HCT116 (cell line): ENCODE measurements around the gene RAP1A. TPM values are rescaled to one million over a fixed set of nuclear protein-coding genes. Genes with fewer than 3 reads are reported as not detected.

Source experiments
- ATAC-seq: fragments of 200-7000 bp; cut with Tn5 transposase; 2 replicates; pipeline ENCODE4 v1.9.1; 2020; ENCODE audit warnings: mild to moderate bottlenecking, moderate library complexity
- BruUV-seq: library from RNA; stranded (reverse); fragments of 400-500 nt; replicated peaks from 2 replicates; lab custom pipeline; 2021; lab: Mats Ljungman, UMichigan
- CTCF ChIA-PET: fragments of 300-600 bp; sonication (Branson Sonifier 250); formaldehyde crosslinking; loops from one replicate; lab custom pipeline; 2021; ENCODE audit warnings: antibody characterized with exemption; lab: Charles Lee
- POLR2A ChIA-PET: fragments of 300-600, 350-600 bp; sonication (Branson Sonifier 250); formaldehyde crosslinking; loops from one replicate; lab custom pipeline; 2021; ENCODE audit warnings: antibody characterized with exemption; lab: Charles Lee
- RAD21 ChIA-PET, 2 experiments: fragments of 300-600 bp; sonication (Branson Sonifier 250); formaldehyde crosslinking; loops; one replicate each; lab custom pipeline; 2023; ENCODE audit warnings: low total read pairs in 2 of 2; ENCODE audit not compliant: uncharacterized antibody in 2 of 2, unreplicated experiment in 2 of 2, low non-redundant PET in 1 of 2; lab: Charles Lee
- DNase-seq: peaks from one replicate; pipeline ENCODE4 v3.0.0-alpha.2; 2010; ENCODE audit warnings: low read depth, low spot score
- H2AFZ ChIP-seq: fragments of 200-600 bp; shearing (Covaris generic), sonication (generic); 2 replicates; pipeline ENCODE4 v1.6.1; 2017; ENCODE audit warnings: low read depth, mixed run types, mixed read lengths, antibody characterized with exemption, low read length; ENCODE audit not compliant: poor library complexity, severe bottlenecking
- H3K27ac ChIP-seq: 2 replicates; pipeline ENCODE4 v1.5.1; 2012; ENCODE audit warnings: low read depth, low read length
- H3K27me3 ChIP-seq: fragments of 200-600 bp; sonication (generic); 2 replicates; pipeline ENCODE4 v1.6.1; 2016; ENCODE audit warnings: mixed run types, low read length, mixed read lengths; ENCODE audit not compliant: insufficient read depth
- H3K36me3 ChIP-seq, 2 experiments: fragments of 200-500 bp in 1 of 2; fragments of 200-600 bp in 1 of 2; sonication (Bioruptor generic) in 1 of 2; sonication (generic) in 1 of 2; 2 replicates each; pipeline versions ENCODE4 v1.5.1 to v1.6.1; 2014 to 2016; ENCODE audit warnings: low read length in 2 of 2, inconsistent platforms in 1 of 2, mixed read lengths in 1 of 2, mixed run types in 1 of 2; ENCODE audit not compliant: insufficient read depth in 2 of 2, control insufficient read depth in 1 of 2
- H3K4me1 ChIP-seq, 2 experiments: fragments of 200-600 bp in 1 of 2; sonication (generic) in 1 of 2; 2 replicates each; pipeline versions ENCODE4 v1.5.1 to v1.6.1; 2012 to 2017; ENCODE audit warnings: low read length in 2 of 2, inconsistent platforms in 1 of 2, mild to moderate bottlenecking in 1 of 2, mixed read lengths in 1 of 2, mixed run types in 1 of 2, moderate library complexity in 1 of 2; ENCODE audit not compliant: insufficient read depth in 2 of 2, control insufficient read depth in 1 of 2
- H3K4me2 ChIP-seq: fragments of 200-600 bp; sonication (generic); 2 replicates; pipeline ENCODE4 v1.6.1; 2017; ENCODE audit warnings: mixed run types, low read length, mixed read lengths
- H3K4me3 ChIP-seq, 2 experiments: fragments of 200-600 bp in 1 of 2; sonication (generic) in 1 of 2; replicated peaks in 1 of 2; 2 replicates each; pipeline ENCODE4 v1.5.1; 2011 to 2016; ENCODE audit warnings: low read length in 2 of 2, control low read depth in 1 of 2, low read depth in 1 of 2, mild to moderate bottlenecking in 1 of 2, mixed read lengths in 1 of 2, mixed run types in 1 of 2
- H3K79me2 ChIP-seq: fragments of 200-600 bp; sonication (generic); 2 replicates; pipeline ENCODE4 v1.6.1; 2017; ENCODE audit warnings: mild to moderate bottlenecking, mixed run types, low read length, moderate library complexity, mixed read lengths; ENCODE audit not compliant: insufficient read depth
- H3K9ac ChIP-seq: fragments of 200-600 bp; sonication (generic); 2 replicates; pipeline ENCODE4 v1.6.1; 2016; ENCODE audit warnings: low read length, mixed read lengths
- H3K9me2 ChIP-seq: fragments of 200-600 bp; sonication (generic), shearing (Covaris generic); 2 replicates; pipeline ENCODE4 v1.6.1; 2017; ENCODE audit warnings: mixed run types, mild to moderate bottlenecking, moderate library complexity; ENCODE audit not compliant: insufficient read depth
- H3K9me3 ChIP-seq, 2 experiments: fragments of 200-500 bp in 1 of 2; fragments of 200-600 bp in 1 of 2; sonication (Bioruptor generic) in 1 of 2; sonication (generic) in 1 of 2; 2 replicates each; pipeline ENCODE4 v1.6.1; 2014 to 2017; ENCODE audit warnings: low read length in 2 of 2, mixed read lengths in 2 of 2, inconsistent platforms in 1 of 2, low read depth in 1 of 2, mild to moderate bottlenecking in 1 of 2, mixed run types in 1 of 2, moderate library complexity in 1 of 2; ENCODE audit not compliant: control insufficient read depth in 1 of 2, insufficient read depth in 1 of 2
- H4K20me1 ChIP-seq: fragments of 200-600 bp; sonication (generic), shearing (Covaris generic); 2 replicates; pipeline ENCODE4 v1.6.1; 2017; ENCODE audit warnings: mixed run types, mild to moderate bottlenecking, moderate library complexity; ENCODE audit not compliant: insufficient read depth
- CBX3 ChIP-seq: IDR thresholded peaks from 2 replicates; pipeline ENCODE4 v1.6.1; 2012; ENCODE audit warnings: low read depth
- CEBPB ChIP-seq: IDR thresholded peaks from 2 replicates; pipeline ENCODE4 v1.6.1; 2012; ENCODE audit warnings: low read depth
- EGR1 ChIP-seq: IDR thresholded peaks from 2 replicates; pipeline ENCODE4 v1.6.1; 2012; ENCODE audit warnings: low read depth
- ELF1 ChIP-seq: IDR thresholded peaks from 2 replicates; pipeline ENCODE4 v1.6.1; 2012; ENCODE audit warnings: low read depth, borderline replicate concordance
- EZH2 ChIP-seq: fragments of 200-600 bp; sonication (generic); IDR thresholded peaks from 2 replicates; pipeline ENCODE4 v1.6.1; 2017; ENCODE audit warnings: antibody characterized with exemption, mixed run types
- EZH2phosphoT487 ChIP-seq: fragments of 200-600 bp; IDR thresholded peaks from 2 replicates; pipeline ENCODE4 v1.6.1; 2018; ENCODE audit warnings: antibody characterized with exemption, borderline replicate concordance
- FOSL1 ChIP-seq: IDR thresholded peaks from 2 replicates; pipeline ENCODE4 v1.6.1; 2012; ENCODE audit warnings: low read depth
- JUND ChIP-seq: IDR thresholded peaks from 2 replicates; pipeline ENCODE4 v1.6.1; 2012
- POLR2A ChIP-seq: IDR thresholded peaks from 2 replicates; pipeline ENCODE4 v1.7.0; 2011; ENCODE audit warnings: borderline replicate concordance; ENCODE audit not compliant: insufficient read depth, insufficient read length; ENCODE audit errors: extremely low read depth
- POLR2AphosphoS5 ChIP-seq: IDR thresholded peaks from 2 replicates; pipeline ENCODE4 v1.6.1; 2011; ENCODE audit warnings: mild to moderate bottlenecking, low read depth, low read length, moderate library complexity
- RAD21 ChIP-seq: IDR thresholded peaks from 2 replicates; pipeline ENCODE4 v1.6.1; 2012; ENCODE audit warnings: low read depth, mild to moderate bottlenecking
- SIN3A ChIP-seq: IDR thresholded peaks from 2 replicates; pipeline ENCODE4 v1.6.1; 2012; ENCODE audit warnings: low read depth
- SP1 ChIP-seq: IDR thresholded peaks from 2 replicates; pipeline ENCODE4 v1.6.1; 2012; ENCODE audit warnings: low read depth
- SRF ChIP-seq: IDR thresholded peaks from 2 replicates; pipeline ENCODE4 v1.6.1; 2012; ENCODE audit warnings: low read depth
- TCF7L2 ChIP-seq: IDR thresholded peaks from 2 replicates; pipeline ENCODE4 v1.7.0; 2011; ENCODE audit warnings: borderline replicate concordance, inconsistent platforms; ENCODE audit not compliant: insufficient read depth, insufficient read length; ENCODE audit errors: extremely low read depth
- YY1 ChIP-seq: IDR thresholded peaks from 2 replicates; pipeline ENCODE4 v1.6.1; 2011; ENCODE audit warnings: low read length, low read depth, moderate library complexity, mild to moderate bottlenecking; ENCODE audit not compliant: insufficient replicate concordance; ENCODE audit errors: extremely low read depth
- ZBTB33 ChIP-seq: IDR thresholded peaks from 2 replicates; pipeline ENCODE4 v1.6.1; 2011; ENCODE audit warnings: mild to moderate bottlenecking, low read length, moderate library complexity; ENCODE audit not compliant: insufficient replicate concordance; ENCODE audit errors: extremely low read depth
- intact Hi-C: fragments of 100-400 bp; cut with micrococcal nuclease; formaldehyde crosslinking; loops from 2 replicates; pipeline ENCODE4 v1.10.0; 2022
- total RNA-seq: library from RNA; stranded (reverse); gene quantifications from one replicate; pipeline ENCODE4 v1.2.1, GENCODE V29; 2021; ENCODE audit not compliant: unreplicated experiment
- TF ChIP-seq, protein P1 (sequence below): IDR thresholded peaks from 2 replicates; pipeline ENCODE4 v1.6.1; 2012; ENCODE audit warnings: low read depth
- TF ChIP-seq, protein P2 (sequence below), 3 experiments: fragments of 200-600 bp in 1 of 3; sonication (generic) in 1 of 3; IDR thresholded peaks in 2 of 3; conservative IDR thresholded peaks in 1 of 3; 2 replicates each; pipeline ENCODE4 v1.5.1; 2012 to 2017; ENCODE audit warnings: low read depth in 2 of 3, low read length in 2 of 3, antibody characterized with exemption in 1 of 3, borderline replicate concordance in 1 of 3, control low read depth in 1 of 3, mild to moderate bottlenecking in 1 of 3, mixed read lengths in 1 of 3, mixed run types in 1 of 3, moderate library complexity in 1 of 3; ENCODE audit not compliant: insufficient read depth in 1 of 3

RAP1A gene
- total RNA-seq, 1 experiment from 2014 or later: 46.2 TPM

GRCh38 chr1:111602302-111602701, 17.3 kb upstream of the RAP1A start:
- Histone ChIP-seq H3K4me1 (no peaks in the 10 kb centered on the region), H3K27me3 (no peaks in the 10 kb centered on the region), H2AFZ (no peak overlapping the region), H3K36me3 (no peaks in the 10 kb centered on the region), H3K27ac (no peak overlapping the region), H3K9ac (no peak overlapping the region), H3K9me2 (no peaks in the 10 kb centered on the region), H3K9me3 (no peaks in the 10 kb centered on the region), H3K79me2 (no peaks in the 10 kb centered on the region), H3K4me3 (no peak overlapping the region), H4K20me1 (no peaks in the 10 kb centered on the region), H3K4me2 (no peak overlapping the region)
- CTCF ChIA-PET: no interaction called here
- ATAC-seq: no peak
- RAD21 ChIA-PET: no interaction called here
- no TSS peak for BruUV-seq
- TF ChIP-seq, protein P1, sequence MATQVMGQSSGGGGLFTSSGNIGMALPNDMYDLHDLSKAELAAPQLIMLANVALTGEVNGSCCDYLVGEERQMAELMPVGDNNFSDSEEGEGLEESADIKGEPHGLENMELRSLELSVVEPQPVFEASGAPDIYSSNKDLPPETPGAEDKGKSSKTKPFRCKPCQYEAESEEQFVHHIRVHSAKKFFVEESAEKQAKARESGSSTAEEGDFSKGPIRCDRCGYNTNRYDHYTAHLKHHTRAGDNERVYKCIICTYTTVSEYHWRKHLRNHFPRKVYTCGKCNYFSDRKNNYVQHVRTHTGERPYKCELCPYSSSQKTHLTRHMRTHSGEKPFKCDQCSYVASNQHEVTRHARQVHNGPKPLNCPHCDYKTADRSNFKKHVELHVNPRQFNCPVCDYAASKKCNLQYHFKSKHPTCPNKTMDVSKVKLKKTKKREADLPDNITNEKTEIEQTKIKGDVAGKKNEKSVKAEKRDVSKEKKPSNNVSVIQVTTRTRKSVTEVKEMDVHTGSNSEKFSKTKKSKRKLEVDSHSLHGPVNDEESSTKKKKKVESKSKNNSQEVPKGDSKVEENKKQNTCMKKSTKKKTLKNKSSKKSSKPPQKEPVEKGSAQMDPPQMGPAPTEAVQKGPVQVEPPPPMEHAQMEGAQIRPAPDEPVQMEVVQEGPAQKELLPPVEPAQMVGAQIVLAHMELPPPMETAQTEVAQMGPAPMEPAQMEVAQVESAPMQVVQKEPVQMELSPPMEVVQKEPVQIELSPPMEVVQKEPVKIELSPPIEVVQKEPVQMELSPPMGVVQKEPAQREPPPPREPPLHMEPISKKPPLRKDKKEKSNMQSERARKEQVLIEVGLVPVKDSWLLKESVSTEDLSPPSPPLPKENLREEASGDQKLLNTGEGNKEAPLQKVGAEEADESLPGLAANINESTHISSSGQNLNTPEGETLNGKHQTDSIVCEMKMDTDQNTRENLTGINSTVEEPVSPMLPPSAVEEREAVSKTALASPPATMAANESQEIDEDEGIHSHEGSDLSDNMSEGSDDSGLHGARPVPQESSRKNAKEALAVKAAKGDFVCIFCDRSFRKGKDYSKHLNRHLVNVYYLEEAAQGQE: no peak
- no peak for TF ChIP-seq POLR2AphosphoS5
- no peak for TF ChIP-seq POLR2A
- no peak for TF ChIP-seq CBX3
- no peak for TF ChIP-seq EGR1
- TF ChIP-seq ZBTB33: no peak
- no peak for TF ChIP-seq ELF1
- no peak for TF ChIP-seq EZH2
- no peak for TF ChIP-seq SRF
- TF ChIP-seq YY1: no peak
- TF ChIP-seq FOSL1: no peak
- TF ChIP-seq TCF7L2: no peak
- TF ChIP-seq RAD21: no peak
- TF ChIP-seq EZH2phosphoT487: no peak
- no peak for TF ChIP-seq CEBPB
- TF ChIP-seq SIN3A: no peak
- TF ChIP-seq JUND: no peak
- no peak for TF ChIP-seq SP1
- TF ChIP-seq, protein P2, sequence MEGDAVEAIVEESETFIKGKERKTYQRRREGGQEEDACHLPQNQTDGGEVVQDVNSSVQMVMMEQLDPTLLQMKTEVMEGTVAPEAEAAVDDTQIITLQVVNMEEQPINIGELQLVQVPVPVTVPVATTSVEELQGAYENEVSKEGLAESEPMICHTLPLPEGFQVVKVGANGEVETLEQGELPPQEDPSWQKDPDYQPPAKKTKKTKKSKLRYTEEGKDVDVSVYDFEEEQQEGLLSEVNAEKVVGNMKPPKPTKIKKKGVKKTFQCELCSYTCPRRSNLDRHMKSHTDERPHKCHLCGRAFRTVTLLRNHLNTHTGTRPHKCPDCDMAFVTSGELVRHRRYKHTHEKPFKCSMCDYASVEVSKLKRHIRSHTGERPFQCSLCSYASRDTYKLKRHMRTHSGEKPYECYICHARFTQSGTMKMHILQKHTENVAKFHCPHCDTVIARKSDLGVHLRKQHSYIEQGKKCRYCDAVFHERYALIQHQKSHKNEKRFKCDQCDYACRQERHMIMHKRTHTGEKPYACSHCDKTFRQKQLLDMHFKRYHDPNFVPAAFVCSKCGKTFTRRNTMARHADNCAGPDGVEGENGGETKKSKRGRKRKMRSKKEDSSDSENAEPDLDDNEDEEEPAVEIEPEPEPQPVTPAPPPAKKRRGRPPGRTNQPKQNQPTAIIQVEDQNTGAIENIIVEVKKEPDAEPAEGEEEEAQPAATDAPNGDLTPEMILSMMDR (IDR thresholded peaks at IDR 0.05 in 2 of 3, conservative IDR thresholded peaks at IDR 0.05 in 1 of 3; ENCODE audit: borderline replicate concordance in 1 of 3, insufficient read depth in 1 of 3, low read depth in 2 of 3, low read length in 2 of 3): no peak
- POLR2A ChIA-PET: no interaction called here
- DNase-seq: no peak
- intact Hi-C loops: no loop called here
